Inferior parietal cortex (tissue), 1 donor: ENCODE measurements around the gene ARFGEF2.
A peak's percentile ranks its signal among the peaks of the same experiment; 100 is the strongest.
"Not testable (repeated sequence)": the region's sequence is repeated elsewhere in the genome, so short reads cannot be mapped to it uniquely, and the experiment has no call there.

ENCODE experiments used
- DNase-seq: peaks from one replicate; pipeline ENCODE4 v3.0.0-alpha.2; 2016; ENCODE audit errors: extremely low spot score

The ARFGEF2 gene

DNA sequence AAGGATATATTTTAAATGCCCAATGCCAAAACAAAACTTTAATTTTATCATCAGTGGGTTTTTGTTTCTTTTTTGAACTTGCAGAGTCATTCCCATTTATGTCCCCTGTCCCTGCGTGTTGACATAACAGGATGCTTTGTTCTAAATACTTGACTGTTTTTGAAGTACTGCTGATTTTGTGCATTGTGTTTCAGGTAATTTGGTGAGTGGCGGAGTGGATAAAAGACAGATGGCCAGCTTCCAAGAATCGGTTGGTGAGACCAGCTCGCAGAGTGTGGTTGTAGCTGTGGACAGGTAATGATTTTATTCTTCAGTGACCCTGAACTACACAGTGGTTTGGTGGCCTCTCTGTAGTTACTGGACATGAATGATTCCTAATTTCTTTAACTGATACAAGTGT is 74.1 kb downstream of the ARFGEF2 start:
- DNase-seq = no peak

DNA sequence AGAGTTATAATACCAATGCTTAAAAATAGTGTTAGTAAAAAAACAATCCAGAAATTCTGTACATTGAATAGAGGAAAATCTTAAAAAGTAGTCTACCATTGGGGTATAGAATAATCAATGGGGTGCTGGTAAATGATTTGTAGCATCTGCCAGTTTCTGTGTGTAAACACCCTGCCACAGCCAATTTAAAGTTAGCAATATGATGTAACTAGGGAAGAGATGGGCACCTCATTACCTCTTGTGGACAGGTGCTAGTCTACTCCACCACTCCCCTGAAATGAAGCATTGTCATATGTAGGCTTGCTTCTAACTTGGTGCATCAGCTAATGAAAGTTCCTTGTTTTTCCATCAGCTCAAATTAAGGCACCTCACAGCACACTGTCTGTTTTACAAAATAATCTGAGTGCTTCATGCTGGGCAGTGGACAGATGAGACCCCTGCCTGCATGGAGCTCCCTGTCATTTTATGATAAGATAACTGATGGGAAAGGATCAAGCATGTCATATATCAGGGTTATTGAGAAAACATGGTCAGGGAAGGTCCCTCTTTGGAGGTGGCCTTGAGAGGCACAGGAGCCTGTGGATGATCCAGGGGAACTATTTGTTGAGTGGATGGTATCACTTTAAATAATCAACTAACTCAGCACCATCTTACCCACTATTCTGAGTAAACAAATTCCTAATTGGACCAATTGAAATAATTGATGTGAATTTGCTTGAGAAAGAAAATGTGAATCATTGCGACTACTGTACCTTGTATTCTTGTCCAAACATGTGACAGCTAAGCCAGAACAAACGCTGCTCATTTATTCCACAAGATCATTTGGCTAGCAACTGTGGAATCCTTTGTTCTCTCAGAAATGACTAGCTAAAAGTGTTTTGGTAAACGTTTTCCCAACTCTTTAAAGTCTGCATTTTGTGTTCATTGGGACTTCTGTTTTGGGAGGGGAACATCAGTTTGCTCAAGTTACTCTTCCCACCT is 78.7 kb downstream of the ARFGEF2 start:
- peak; percentile 45 for DNase-seq

DNA sequence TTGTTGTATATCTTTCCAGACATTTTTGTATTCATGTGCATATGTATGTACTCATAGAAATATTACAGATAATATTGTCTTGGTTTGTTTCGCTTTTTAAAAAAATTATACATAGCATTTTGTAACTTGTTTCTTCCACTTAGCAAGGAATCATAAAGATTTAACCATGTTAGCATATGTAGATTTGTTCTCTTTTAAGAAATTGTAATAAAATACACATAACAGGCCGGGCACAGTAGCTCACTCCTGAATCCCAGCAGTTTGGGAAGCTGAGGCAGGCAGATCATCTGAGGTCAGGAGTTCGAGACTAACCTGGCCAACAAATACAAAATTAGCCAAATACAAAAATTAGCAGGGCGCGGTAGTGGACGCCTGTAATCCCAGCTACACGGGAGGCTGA is 80.2 kb downstream of the ARFGEF2 start:
- no peak for DNase-seq

DNA sequence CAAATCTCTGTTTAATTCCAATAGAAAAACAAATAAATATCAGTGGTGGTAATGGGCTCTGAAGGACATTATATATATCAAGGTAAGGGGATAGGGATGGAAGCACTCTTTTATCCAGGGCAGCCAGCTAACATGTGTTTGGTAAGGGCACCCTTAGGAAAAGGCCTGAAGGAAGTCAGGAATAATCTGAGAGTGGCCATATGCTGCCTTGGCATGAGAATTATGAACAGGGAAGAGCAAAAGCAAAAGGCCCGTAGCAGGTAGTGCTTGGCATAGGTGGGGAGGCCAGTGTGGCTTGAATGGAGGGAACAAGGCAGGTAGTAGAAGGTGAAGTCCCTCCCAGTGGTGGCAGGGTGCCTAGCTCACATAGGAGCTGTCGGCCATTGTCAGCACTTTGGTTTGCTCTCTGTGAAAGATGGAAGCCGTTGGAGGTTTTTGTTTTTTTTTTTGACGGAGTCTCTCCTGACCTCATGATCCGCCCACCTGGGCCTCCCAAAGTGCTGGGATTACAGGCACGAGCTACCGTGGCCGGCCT is 85.0 kb downstream of the ARFGEF2 start:
- DNase-seq = no peak

DNA sequence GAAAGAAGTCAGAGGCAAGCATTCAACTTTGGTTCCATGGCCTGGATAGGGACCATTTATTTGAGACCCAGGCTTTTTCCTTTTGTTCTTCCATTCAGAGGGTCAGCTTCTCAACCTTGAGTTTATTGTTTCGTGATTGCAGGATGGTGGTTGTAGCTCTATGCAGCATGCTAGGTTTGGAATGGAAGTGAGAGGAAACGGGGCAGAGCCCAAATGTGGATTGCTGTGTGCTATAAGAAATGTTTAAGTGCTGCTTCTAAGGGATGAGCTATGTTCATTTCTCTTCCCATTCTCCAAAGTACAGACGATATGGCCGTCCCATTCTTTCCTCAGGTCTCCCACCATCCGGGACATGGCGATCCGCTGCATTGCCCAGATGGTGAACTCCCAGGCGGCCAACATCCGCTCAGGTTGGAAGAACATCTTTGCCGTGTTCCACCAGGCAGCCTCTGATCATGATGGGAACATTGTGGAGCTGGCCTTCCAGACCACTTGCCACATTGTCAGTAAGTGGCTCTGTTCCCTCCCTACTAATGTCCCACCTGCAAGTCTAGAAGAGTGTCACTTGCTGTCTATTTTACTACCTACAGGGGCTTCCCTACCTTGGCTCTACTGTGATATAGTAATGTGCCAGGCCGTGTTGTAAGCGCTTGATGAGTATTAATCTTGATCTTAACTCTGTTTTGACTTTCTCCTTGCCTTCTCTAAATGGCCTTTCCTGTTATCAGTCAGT is 88.6 kb downstream of the ARFGEF2 start:
- DNase-seq = no peak

DNA sequence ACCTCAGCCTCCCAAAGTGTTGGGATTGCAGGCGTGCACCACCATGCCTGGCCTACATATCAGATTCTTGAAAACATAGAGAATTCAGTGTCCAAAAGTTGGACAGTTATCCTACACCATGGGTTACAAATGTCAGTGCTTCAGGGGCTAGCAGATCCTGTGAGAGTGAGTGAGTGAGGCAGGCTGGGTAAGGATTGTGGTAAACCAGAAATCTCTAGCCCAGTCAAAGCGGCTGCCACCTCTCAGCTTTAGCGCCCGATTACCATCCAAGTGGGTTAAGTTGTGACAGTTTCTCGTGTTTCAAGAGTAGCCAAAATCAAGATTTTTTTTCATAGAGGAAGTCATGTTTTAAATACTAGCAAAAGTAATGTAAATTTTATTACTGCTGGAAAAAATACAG is 102.7 kb downstream of the ARFGEF2 start:
- no peak for DNase-seq

DNA sequence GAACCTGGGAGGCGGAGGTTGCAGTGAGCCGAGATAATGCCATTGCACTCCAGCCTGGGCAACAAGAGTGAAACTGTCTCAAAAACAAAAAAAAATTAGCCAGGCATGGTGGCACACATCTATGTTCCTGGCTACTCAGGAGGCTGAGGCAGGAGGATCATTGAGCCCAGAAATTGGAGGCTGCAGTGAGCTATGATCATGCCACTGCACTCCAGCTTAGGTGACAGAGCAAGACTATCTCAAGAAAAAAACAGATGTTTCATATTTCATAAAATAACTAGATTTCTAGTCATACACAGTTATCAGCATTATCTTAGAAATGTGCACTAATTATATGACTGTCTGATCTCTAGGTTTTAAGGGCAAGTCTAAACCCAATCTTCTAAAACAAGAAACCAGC is 106.7 kb downstream of the ARFGEF2 start:
- DNase-seq = not testable (repeated sequence)

DNA sequence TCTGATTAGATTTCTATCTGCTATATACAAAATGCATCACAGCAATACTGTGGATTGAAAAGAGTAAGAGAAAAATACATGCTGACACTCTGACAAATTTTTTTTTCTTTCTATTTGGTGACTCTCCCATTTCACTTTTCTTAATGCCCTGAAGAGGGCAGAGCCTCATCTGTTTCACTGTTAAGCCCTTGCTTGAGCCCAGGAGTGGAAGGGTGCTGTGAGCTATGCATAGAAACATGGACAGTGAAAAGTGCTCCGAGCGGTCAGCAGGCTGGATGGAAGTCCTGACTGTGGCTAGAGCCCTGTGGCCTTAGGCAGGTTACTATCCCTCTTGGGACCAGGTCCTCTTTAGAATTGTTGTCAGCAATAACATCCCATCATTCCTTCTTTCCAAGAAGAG is 107.2 kb downstream of the ARFGEF2 start:
- peak; percentile 19 for DNase-seq

DNA sequence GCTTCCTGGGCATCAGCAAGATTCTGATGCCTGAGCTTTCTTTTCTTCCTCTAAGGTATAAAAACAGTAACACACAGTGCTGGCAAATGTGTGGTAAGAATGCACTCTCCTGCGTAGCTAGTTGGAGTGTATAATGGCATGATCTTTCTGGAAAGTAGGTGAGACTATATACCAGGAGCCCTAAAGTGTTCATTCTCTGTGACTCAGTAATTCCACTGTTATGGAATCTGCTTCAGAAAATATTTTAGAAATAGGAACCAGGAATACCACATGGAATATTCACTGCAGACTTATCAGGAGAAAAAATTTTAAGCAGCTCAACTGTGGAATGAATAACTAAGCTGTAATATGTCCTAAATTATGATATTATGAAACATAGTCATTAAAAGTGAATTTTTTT is 107.7 kb downstream of the ARFGEF2 start:
- no peak for DNase-seq

DNA sequence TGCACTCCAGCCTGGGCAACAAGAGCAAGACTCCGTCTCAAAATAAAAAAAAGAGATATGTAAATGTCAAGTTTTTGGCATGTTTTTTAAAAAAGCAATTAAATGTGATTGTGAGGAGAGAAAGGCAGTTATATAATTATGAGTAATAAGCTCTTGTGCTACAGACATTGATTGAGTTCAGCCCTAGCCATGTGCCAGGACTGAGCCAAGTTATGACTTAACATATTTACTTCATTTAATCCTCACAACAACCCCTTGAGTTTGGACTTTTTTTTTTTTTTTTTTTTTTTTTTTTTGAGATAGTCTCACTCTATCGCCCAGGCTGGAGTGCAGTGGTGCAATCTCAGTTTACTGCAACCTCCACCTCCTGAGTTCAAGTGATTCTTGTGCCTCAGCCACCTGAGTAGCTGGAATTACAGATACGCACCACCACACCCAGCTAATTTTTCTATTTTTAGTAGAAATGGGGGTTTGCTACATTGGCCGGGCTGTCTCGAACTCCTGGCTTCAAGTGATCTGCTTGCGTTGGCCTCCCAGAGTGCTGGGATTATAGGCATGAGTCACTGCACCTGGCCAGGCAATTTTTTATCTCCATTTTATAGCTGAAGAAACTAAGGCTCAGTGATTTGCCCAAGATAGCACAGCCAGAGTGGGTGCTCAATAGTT is 109.6 kb downstream of the ARFGEF2 start:
- DNase-seq = no peak

DNA sequence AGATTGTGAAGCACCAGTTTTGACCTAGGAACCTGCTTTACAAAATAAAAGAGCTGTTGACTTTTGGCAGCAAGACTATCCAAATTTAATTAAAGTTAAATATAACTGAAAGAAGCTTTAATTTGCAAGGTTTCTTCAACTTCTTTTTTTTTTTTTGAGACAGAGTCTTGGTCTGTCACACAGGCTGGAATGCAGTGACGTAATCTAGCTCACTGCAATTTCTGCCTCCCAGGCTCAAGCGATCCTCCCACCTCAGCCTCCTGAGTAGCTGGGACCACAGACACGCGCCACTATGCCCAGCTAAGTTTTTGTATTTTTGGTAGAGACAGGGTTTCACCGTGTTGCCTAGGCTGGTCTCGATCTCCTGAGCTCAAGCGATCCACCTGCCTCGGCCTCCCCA is 110.9 kb downstream of the ARFGEF2 start:
- no peak for DNase-seq

DNA sequence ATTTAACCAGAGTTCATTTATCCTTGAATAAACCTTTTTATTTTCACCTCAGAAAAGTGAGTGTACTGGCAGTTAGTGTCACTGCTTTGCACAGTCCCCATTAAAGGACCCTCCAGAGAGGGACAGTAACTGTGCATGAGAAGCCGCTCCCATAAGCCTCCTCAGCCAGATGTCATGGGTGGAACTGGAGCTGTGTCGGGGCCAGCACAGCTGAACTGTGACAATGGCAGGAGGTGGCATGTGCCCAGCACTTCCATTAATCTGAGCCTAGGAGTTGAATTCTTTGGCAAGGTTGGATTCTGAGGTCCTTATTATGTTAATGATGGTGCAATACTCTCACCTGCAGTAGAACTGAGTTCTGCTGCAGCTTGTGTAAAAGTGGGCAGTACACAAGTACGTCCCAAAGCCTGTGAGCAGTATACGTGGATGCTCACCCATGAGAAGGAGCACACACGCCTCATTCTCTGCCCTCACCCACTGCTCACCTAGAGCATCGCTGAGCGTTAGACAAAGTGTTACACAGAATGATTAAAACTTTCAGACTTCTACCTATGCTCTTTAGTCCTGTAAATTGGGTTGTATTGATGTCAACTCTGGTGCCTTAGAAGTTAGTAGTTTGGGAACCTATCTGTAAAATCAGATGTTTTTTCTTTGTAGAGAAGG is 112.7 kb downstream of the ARFGEF2 start:
- no peak for DNase-seq

DNA sequence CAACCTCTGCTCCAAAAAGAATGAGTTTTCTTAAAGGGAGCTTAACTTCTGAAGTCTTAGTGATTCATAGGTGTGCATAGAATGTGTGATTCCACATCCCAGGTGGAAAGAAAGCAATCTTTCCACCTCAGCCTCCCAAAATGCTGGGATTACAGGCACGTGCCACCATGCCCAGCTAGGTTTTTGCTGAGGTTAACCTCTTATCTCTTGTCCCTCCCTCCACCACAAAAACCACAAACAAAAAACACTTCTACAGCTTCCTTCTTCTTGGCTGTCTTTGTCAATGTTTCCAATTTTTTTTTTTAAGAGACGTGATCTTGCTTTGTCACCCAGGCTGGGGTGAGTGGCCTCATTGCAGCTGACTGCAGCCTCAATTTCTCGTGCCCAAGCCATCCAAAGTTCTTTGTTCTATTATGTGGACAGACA is 116.5 kb downstream of the ARFGEF2 start:
- no peak for DNase-seq

DNA sequence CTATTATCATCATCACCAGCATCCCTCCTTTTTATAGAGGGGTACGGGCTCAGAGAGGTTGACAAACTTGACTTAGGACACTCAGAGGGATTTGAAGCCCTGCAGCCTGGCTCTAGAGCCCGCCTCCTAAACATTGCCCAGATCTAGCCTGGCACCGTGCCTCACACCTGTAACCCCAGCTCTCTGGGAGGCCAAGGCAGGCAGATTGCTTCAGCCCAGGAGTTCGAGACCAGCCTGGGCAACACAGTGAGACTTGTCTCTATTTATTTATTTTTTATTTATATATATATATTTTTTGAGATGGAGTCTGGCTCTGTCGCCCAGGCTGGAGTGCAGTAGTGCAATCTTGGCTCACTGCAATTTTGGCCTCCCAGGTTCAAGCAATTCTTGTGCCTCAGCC is 118.3 kb downstream of the ARFGEF2 start:
- no peak for DNase-seq

DNA sequence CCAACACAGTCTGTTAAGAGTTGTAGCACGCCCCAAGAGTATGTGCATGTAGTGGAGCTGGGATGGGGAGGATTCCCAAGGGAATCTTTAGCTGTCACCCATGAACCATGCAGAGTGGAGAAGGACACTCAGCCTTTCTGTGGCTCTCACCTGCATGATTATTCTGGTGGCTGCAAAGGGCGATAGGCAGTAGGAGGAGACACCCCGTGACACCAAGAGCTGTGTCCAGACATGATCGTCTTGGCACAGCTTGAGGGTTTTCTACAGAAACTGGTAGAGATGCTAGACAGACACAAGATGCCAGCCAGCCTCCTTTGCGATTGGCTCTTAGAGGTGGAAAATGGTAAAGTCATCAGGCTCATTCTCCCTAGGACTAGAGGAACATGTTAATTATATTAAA is 121.5 kb downstream of the ARFGEF2 start:
- no peak for DNase-seq

DNA sequence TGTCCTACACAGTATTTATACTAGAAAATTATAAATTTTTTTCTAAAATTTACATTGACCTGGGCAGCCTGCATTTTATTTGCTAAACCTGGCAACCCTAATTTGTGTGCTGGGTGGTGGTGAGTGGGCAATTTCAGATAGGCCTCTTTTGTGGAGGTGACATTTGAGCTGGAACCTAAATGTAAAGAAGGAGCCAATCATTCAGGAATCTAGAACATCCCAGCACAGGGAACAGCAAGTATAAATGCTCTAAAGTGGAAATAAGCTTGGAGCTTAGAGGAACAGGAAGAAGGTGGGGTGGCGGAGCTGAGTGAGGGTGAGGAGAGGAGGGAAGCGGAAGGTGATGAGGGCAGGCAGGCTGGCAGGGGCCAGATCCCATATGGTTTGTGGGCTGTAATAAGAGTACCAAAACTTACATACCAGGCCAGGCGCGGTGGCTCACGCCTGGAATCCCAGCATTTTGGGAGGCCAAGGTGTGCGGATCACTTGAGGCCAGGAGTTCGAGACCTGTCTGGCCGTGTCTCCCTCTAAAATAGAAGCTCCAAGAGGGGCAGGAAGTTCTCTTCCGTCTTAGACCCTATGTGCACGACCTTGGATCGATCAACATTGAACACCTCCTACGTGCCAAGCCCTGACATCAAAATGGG is 124.1 kb downstream of the ARFGEF2 start:
- peak; percentile 19 for DNase-seq

DNA sequence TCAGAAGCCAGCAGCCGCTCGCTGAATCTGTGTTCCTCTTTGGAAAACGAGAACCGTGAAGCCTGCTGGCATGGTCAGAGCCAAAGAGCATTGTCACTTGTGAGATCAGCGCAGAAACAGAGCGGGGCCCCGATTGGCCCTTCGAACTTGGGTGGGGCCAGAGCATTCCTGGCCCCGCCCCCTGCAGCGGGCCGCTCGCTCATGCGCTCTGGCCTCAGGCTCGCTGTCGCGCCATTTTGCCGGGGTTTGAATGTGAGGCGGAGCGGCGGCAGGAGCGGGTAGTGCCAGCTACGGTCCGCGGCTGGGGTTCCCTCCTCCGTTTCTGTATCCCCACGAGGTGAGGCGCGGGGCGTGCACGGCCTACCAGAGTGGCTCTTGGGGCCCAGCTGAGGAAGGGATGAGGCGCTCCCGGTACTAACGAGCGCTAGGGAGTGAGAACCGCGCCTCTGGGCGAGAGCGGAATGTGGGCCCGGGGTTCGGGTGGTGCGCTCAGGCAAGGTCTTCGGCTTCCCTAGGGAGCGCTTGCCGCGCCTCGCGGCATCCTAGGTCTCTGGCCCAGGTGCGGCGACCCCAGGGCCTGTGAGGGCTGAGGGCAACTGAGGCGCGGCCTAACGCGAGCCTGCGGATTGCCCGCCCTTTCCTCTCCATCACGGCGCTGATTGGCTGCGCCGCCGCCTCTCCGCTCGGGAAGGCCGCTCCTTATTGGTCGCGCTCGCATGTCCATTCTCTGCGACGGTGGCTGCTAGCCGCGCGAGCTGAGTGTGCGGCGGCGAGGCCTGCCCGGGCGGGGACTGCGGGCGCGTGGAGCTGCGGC is 124.8 kb downstream of the ARFGEF2 start, which contains the start of gene CSE1L:
TSS of gene CSE1L (plus strand) at position 226 of the 814 bp plus-strand sequence. CDS start 12,152 bp downstream, outside the sequence.
- DNase-seq = peak; percentile 97

DNA sequence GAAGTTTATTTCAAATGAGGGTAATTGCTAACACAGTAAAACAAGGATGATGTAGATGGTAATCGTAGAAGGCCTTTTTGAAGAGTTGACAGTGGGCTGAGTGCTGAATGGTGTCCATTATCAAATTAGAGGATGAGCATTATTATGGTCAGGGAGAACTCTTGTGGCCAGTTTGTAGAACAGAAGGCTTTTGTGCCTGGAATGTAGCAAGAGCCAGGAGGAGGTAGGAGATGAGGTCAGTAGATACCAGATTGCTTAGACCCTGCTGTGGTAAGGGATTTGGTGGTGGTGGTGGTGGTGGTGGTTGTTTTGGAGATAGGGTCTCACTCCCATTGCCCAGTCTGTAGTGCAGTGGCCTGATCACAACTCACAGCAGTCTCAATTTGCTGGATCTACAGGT is 130.8 kb downstream of the ARFGEF2 start:
- DNase-seq = peak; percentile 28

DNA sequence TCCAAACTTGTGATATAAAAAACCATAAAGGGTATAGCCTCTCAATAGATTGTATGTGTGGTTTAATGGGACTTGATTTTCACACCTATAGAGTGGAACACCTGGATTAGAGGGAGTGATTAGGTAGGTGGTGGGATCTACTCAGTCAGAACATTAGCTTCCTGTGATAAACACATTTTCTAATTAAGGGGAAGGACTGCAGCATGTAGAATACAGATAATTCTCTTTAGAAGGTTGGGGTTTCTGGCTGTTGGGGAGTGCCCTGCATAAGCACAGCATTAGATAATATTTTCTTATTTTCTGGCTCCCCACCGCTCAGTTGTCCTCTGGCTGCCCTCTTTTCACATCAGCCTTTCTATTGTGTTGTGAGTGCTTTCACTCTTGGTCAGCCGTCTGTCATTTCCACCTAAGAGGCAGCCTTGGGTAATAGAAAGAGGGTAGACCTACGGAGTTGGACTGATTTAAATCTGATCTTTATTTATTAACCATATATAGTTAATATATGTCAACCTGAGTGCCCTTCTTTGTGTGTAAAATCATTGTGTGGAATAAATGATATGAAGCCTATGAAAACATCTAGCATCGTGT is 132.6 kb downstream of the ARFGEF2 start:
- DNase-seq = no peak

DNA sequence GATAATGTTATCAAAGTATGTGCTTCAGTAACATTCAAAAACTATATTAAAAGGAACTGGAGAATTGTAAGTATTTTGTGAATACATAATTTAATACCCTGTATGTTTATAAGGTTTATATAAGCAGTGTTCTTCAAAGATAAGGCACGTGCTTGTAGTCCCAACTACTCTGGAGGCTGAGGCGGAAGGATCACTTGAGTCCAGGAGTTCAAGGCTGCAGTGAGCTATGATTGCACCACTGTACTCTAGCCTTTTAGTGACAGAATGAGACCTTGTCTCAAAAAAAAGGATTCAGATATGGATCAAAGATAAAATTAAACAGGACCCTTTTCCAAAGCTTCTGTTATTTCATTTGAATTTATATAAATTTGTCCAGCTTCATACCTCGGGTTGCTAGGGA is 141.8 kb downstream of the ARFGEF2 start:
- no peak for DNase-seq
